Measurements from ENCODE around the gene SLC31A2.
"Not testable (repeated sequence)": the region's sequence is repeated elsewhere in the genome, so short reads cannot be mapped to it uniquely, and the experiment has no call there.

The SLC31A2 gene

DNA sequence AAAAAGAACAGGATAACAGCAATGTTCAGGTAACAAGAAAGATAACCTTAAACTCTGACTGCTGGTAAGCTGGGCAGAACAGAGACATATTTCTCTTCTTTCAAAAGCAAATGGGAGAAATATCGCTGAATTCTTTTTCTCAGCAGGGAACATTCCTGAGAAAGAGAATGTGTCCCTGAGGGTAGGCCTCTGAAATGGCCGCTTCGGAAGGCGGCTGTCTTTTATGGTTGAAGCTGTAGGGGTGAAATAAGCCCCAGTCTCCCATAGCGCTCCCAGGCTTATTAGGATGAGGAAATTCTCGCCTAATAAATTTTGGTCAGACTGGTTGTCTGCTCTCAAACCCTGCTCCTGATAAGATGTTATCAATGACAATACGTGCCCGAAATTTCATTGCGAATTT, 9.9 kb upstream of the SLC31A2 start:
- DNase-seq, H3K4me1 Mint-ChIP-seq, H3K27ac Mint-ChIP-seq, H3K4me3 Mint-ChIP-seq, H3K9me3 Mint-ChIP-seq, ATAC-seq: not testable (repeated sequence)
- peaks cover 18% of the 10 kb centered on the region for H3K27me3 Mint-ChIP-seq

DNA sequence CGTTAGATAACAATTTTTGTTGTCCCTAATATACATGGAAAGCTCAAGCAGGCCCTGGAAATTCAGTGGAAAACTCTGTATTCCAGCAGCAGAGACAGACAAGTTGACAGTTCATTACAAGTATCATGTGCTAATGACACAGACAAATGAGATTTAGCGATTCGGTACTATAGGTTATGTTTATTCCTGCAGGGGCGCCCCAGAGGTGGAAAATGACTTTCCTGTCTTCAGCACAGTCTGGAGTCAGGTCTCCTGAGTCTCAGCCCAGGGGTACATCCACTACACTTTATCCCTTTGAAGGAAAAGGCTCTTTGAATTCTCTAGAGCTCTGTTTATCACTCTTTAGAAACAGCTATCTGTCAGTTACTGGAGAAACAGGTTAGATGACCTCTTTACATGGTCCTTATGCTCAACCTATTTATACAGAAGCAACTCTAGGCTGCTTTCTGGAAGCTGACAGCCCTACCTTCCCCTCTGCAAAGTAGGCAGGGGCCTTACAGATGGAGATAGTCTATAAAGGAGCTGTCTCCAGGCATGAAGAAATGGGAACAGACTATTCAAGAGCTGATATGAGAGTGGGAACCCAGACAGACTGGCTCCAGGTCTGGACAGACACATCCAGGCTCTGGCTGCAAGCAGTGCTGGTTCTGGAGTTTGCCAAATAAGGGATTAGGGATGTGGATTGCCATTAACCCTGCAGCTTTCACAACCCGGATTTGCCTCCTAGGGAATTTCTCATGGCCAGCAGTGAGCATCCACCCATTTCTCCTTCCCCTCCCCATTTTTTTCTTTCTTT, 7.2 kb upstream of the SLC31A2 start:
- DNase-seq (no peak), ATAC-seq (no peak)
- H3K27ac Mint-ChIP-seq = no peak overlapping the region
- H3K9me3 Mint-ChIP-seq = peaks cover 7 to 8% of the 10 kb centered on the region in 2 donors
- H3K27me3 Mint-ChIP-seq = peaks cover 23% of the 10 kb centered on the region
- no peaks in the 10 kb centered on the region for H3K4me1 Mint-ChIP-seq
- no peak overlapping the region for H3K4me3 Mint-ChIP-seq

DNA sequence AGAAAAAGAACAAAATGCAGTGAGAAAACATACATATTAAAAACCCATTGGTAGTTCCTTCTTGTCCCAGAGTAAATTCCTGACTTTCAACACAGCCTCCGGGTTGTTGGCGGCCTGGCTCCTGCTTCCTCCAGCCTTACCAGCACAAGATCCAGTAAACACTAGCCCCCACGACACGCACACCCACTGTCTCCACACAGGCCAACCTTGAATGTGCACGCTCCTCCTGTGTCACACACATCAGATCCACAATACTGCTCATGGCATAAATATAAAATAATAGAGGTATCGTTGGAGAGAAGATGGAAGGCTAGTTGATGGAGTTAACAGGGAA, 2.5 kb upstream of the SLC31A2 start:
- Mint-ChIP-seq H3K4me3 (no peak overlapping the region), H3K9me3 (no peaks in the 10 kb centered on the region), H3K27me3 (peaks cover 23% of the 10 kb centered on the region), H3K4me1 (peaks cover 14% of the 10 kb centered on the region), H3K27ac (no peak overlapping the region)
- DNase-seq = no peak
- no peak for ATAC-seq

DNA sequence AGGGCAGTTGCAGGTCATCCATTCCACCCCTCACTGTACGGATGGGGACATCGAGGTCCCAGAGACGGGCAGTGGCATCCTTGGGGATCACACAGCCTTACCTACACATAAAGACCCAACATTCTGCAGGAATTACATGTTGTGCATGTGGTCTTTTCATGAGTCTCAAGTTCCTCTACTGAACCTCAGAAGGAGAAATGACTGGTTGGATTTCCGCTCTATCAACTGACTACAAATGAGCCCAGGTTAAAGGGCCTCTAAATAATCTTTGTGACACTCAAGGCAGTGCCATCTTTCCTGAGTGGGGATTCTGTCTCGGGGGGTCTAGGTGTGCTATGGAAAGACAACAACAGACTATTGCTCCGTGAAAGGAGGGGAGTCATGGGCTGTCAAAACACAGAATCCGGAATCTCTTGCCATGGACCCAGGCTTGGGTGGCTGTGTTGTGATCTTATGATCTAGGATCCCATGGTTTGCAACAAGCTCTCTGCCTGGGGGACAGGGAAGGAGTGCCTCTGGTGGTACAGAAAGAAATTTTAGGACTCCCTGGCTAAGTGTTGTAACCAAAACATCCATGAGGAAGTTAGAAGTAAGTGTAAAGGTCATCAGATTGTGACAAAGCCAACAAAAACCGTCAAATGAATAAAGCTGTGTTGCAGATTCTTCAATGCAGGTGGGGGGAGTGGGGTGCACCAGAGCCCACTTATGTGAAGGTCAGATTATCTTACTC, 1.9 kb upstream of the SLC31A2 start:
- Mint-ChIP-seq H3K9me3 (no peaks in the 10 kb centered on the region), H3K4me1 (peaks cover 18% of the 10 kb centered on the region), H3K4me3 (no peak overlapping the region), H3K27ac (peak overlapping the region; percentile 22 to 23), H3K27me3 (peaks cover 22% of the 10 kb centered on the region)
- ATAC-seq (no peak), DNase-seq (no peak)

DNA sequence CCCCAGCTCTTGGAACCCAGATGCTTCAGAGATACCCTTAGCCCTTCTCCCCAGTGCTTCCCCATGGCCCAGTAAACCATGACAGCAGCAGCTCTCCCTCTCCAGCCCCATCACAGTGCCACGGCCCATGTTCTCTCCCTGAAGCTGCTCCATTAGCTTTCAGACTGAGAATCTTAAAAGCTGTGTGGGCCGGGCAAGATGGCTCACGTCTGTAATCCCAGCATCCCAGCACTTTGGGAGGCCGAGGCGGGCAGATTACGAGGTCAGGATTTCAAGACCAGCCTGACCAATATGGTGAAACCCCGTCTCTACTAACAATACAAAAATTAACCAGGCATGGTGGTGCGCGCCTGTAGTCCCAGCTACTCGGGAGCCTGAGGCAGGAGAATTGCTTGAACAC, 1.2 kb upstream of the SLC31A2 start:
- Mint-ChIP-seq H3K4me1 (peaks cover 24% of the 10 kb centered on the region), H3K27me3 (peaks cover 16% of the 10 kb centered on the region)
- not testable (repeated sequence) for H3K9me3 Mint-ChIP-seq, DNase-seq, ATAC-seq, H3K27ac Mint-ChIP-seq, H3K4me3 Mint-ChIP-seq

DNA sequence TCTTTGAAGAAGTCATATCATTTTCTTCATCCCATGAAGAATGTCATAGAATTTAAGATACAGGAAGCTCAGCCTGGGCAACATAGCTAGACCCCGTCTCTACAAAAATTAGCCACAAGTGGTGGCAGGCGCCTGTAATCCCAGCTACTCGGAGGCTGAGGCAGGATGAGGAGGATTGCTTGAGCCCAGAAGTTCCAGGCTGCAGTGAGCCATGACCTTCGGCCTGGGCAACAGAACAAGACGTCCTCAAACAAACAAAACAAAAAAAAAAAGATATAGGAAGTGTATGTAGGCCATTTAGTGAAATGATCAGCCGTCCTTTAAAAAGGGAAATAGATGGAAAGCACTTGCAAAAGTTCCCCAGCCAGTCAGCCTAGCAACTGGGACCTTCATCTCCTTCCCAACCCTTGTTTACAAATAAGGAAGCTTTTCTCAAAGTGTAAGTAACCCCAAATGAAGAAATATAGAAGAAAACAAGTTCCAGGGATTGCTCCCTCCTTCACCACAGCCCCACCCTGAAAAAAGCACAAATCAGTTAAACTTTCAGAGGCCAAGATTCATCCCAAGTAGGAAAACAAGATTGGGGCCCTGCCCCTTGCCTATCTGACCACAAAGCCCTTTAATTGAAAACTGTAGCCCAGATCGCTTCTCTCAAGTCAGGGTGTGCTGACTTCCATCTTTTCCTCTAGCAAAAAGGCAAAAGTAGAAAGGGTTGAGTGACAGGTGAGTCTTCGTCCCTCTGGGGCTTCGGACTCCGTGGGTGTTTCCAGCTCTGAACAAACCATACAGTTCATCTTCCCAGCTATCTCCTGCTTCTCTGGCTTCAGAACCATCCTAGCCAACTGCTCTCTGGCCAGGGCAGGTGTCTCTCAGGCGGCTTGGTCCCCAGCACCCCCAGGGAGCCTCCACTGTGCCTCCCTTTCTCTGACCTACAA, 1.2 kb downstream of the SLC31A2 start:
- H3K27me3 Mint-ChIP-seq = no peaks in the 10 kb centered on the region
- DNase-seq (no peak), ATAC-seq (no peak)
- H3K4me1 Mint-ChIP-seq = peaks cover 48% of the 10 kb centered on the region
- peak overlapping the region; percentile 79 to 85 for H3K4me3 Mint-ChIP-seq
- H3K9me3 Mint-ChIP-seq = no peaks in the 10 kb centered on the region
- peak overlapping the region in 1 of 2 donors; percentile 61 for H3K27ac Mint-ChIP-seq

DNA sequence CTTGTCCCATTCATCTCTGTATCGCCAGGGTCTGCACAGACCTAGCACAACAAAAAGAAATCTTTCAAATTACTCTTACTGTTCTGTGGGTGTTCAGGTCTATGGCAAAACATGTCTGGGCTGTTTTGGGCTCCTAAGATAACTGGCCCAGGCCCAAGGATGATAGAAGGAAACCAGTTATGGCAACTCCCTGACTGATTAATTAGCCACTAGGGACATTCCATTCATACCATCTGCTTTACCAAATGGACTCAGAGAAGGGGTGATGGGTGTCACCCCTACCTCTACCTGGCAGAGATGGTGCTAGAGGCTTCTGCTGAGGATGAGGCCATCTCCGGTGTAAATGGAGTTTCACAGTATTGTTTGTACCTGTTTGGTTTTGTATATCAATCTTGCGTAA, 1.9 kb downstream of the SLC31A2 start:
- Mint-ChIP-seq H3K27ac (no peak overlapping the region), H3K4me1 (peaks cover 49% of the 10 kb centered on the region), H3K27me3 (no peaks in the 10 kb centered on the region), H3K9me3 (no peaks in the 10 kb centered on the region), H3K4me3 (peak overlapping the region; percentile 36 to 61)
- ATAC-seq (no peak), DNase-seq (no peak)

DNA sequence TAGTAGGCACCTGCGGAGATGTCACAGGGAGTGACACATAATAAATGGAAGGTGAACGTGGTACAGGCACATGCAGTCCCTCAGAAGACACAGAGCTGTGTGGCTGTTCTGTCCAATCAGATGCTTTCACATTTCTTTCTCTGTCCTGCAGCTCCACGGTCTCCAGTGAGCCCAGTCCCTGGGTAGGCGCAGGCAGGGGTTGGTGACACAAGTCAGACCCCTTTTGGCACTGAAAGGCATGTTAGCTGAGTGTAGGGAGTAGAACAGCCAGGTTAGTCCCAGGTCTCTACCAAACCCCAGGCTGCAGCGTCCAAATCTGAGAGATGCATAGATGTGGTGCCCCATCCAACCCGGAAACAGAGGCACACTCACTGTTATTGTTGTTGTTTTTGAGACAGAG, 2.8 kb downstream of the SLC31A2 start:
- H3K27ac Mint-ChIP-seq = no peak overlapping the region
- ATAC-seq = no peak
- DNase-seq = no peak
- H3K4me3 Mint-ChIP-seq = no peak overlapping the region
- H3K27me3 Mint-ChIP-seq = no peaks in the 10 kb centered on the region
- H3K9me3 Mint-ChIP-seq = no peaks in the 10 kb centered on the region
- peaks cover 49% of the 10 kb centered on the region for H3K4me1 Mint-ChIP-seq

DNA sequence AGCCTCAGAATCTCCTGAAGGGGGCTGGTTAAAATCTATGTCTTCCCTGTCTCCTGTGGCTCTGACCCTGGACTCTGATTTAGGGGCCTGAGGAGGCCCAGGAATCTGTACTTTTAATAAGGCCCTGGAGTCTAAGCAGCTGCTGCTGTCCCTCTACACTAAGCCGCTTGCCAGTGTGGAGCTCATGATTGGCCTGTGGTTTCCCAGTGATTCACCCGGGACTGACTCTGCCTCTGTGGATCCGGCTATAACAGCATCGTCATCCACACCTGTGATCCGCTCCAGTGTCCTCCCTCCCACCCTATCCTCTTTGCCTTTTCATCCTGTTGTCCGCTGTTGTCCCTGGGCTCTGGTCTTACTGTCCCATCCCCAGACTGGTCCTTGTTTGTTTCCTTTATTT, 3.7 kb downstream of the SLC31A2 start:
- Mint-ChIP-seq H3K9me3 (no peaks in the 10 kb centered on the region), H3K4me3 (no peak overlapping the region), H3K4me1 (peaks cover 49% of the 10 kb centered on the region), H3K27ac (no peak overlapping the region), H3K27me3 (no peaks in the 10 kb centered on the region)
- ATAC-seq (no peak), DNase-seq (no peak)

DNA sequence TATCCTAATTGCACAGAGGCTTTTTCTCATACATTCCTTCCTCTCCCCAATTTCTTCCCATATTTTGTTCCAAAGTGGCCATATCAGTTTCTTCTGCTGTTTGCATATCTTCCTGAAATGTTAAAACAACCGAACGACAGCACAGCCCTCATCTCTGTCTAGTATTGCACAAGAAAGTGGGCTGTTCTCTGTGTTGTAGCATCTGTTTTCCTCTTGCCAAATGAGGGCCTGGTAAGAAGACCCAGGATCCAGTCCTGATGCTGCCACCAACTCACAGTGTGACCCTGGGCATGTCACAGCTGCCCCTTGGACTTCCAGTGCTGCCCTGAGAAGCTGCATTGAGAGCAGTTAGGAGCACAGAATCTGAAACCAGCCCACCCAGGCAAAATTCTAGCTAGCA, 4.1 kb downstream of the SLC31A2 start:
- H3K27me3 Mint-ChIP-seq = no peaks in the 10 kb centered on the region
- DNase-seq (no peak), ATAC-seq (no peak)
- no peak overlapping the region for H3K27ac Mint-ChIP-seq
- peaks cover 49% of the 10 kb centered on the region for H3K4me1 Mint-ChIP-seq
- no peaks in the 10 kb centered on the region for H3K9me3 Mint-ChIP-seq
- H3K4me3 Mint-ChIP-seq = no peak overlapping the region

DNA sequence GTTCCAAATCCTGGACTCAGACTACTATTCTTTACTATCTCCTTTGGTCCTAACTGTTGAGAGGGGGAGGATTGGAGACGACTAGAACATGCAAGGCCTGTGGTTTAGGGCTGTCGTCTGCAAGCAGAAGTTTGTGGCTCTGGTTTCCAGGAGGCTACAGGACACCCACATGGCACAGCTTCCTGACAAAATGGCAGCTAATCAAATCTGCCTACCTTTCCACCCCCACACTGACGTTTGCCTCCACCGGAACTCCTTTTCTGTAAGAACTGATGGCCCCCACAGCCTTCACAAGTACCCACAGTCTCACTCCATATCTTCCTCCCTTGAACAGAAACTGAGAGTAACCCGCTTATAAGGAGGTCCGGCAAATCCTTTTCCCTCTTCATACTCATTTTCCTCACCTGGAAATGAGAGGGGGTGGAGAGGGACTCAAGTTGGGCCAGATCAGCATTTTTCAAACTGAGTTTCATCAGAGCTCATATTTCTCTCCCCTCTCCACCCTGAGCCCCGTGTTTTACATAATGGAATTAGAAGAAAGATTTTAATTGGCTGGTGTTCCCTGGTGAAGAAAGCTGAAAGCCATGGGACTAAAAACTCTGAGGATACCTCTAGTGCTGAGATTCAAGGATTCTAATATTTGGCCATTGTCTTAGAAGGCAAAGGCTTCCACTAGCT, 5.2 kb downstream of the SLC31A2 start:
- Mint-ChIP-seq H3K9me3 (no peaks in the 10 kb centered on the region), H3K4me3 (peak overlapping the region; percentile 11 to 29), H3K27me3 (no peaks in the 10 kb centered on the region), H3K27ac (peak overlapping the region; percentile 9 to 61), H3K4me1 (peaks cover 49% of the 10 kb centered on the region)
- ATAC-seq (peak; percentile 76), DNase-seq (peak; percentile 33 to 55)

DNA sequence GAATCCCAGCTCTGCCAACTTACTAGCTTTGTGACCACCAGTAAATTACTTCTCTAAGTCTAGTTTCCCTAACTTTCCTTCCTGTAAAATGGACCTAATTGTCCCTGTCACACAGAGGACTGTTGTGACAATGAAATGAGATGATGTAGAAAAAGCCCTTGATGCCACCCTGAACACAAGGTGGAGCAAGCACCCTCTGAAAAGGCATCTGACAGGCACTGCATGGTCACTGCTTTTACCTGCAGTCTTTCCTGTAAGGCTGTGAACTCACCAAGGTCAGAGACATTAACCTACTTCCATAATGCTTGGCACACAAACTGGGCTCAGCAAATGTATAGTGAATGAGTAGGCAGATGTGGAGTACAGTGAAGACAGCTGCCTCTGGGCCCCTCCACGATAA, 6.1 kb downstream of the SLC31A2 start:
- peak; percentile 18 for ATAC-seq

DNA sequence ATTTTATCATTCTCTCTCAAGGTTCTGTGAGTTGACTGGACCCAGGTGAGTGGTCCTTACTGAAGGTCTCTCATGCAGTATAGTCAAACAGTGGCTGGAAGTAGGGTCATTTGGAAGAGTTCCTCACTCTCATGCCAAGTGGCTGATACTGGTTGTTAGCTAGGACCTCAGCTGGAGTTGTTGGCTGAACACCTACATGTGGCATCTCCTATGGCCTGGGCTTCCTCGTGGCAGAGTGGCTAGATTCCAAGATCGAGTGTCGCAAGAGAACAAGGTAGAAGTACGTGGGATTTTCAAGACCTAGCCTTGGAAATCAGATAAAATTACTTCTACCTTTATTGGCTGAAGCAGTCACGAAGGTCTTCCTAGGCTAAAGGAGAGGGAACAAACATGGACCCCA, 7.6 kb downstream of the SLC31A2 start:
- peak overlapping the region in 1 of 2 donors; percentile 2 for H3K27ac Mint-ChIP-seq

More for the DNA sequence above, 6.1 kb downstream of the SLC31A2 start:
- Mint-ChIP-seq H3K4me1 (peaks cover 44% of the 10 kb centered on the region), H3K9me3 (no peaks in the 10 kb centered on the region), H3K27ac (no peak overlapping the region), H3K27me3 (no peaks in the 10 kb centered on the region), H3K4me3 (no peak overlapping the region)
- DNase-seq = no peak

DNA sequence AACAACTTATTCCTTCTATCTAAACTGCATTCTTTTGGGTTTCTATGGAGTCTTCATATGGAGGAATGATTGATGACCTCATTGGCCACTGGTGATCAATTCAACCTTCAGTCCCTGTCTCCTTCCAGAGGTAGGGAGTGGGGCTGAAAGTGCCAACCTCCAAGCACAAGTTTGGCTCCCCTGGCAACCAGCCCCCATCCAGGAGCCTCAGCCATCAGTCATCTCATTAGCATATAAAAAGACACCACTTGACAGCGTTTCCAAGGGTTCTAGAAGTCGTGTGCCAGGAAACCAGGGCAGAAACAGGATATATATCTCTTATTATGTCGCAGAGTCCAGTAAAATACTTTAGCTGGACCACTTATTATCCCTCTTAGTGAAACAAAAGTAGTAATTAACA, 9.8 kb downstream of the SLC31A2 start:
- Mint-ChIP-seq H3K9me3 (no peaks in the 10 kb centered on the region), H3K27me3 (no peaks in the 10 kb centered on the region), H3K4me3 (no peak overlapping the region), H3K4me1 (peaks cover 15% of the 10 kb centered on the region), H3K27ac (peak overlapping the region in 1 of 2 donors; percentile 61)
- DNase-seq (no peak), ATAC-seq (no peak)

More for the DNA sequence above, 7.6 kb downstream of the SLC31A2 start:
- Mint-ChIP-seq H3K4me3 (no peak overlapping the region), H3K4me1 (peaks cover 35% of the 10 kb centered on the region), H3K27me3 (no peaks in the 10 kb centered on the region), H3K9me3 (no peaks in the 10 kb centered on the region)
- no peak for ATAC-seq
- no peak for DNase-seq

DNA sequence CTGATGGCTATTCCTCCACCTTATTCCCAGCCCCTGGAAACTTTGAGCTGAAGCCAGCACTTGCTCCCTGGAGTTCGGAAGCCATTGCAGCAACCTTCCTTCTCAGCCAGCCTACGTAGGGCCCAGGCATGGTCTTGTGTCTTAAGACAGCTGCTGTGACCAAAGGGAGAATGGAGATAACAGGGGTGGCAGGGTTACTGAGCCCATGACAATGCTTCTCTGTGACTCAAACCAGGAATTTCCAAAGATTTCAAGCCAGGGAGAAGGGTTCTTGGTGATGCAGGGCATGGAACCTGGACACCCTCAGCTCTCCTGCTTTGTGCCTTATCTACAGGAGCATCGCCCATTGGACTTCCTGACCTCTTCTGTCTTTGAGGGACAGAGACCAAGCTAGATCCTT, 12.2 kb downstream of the SLC31A2 start:
- Mint-ChIP-seq H3K27ac (no peak overlapping the region), H3K9me3 (no peaks in the 10 kb centered on the region), H3K27me3 (no peaks in the 10 kb centered on the region), H3K4me3 (no peak overlapping the region), H3K4me1 (no peaks in the 10 kb centered on the region)
- no peak for ATAC-seq
- no peak for DNase-seq

All from stimulated activated naive CD8-positive, alpha-beta T cell treated with anti-CD3 and anti-CD28 coated beads, Interleukin-15, amount 100 ng/mL, for 72 hours (primary cell).